HL-60 (cell line): ENCODE results near the gene NRIP1.

ENCODE experiments used
- CTCF ChIP-seq: IDR thresholded peaks from one replicate; pipeline ENCODE4 v1.5.1; 2011; ENCODE audit warnings: low read length, control low read depth, inconsistent platforms; ENCODE audit not compliant: insufficient read depth
- GABPA ChIP-seq: IDR thresholded peaks from 2 replicates; pipeline ENCODE4 v1.6.1; 2012; ENCODE audit warnings: low read depth
- POLR2AphosphoS5 ChIP-seq: IDR thresholded peaks from 2 replicates; pipeline ENCODE4 v1.6.1; 2012; ENCODE audit warnings: low read depth
- SPI1 ChIP-seq: IDR thresholded peaks from 2 replicates; pipeline ENCODE4 v1.6.1; 2012; ENCODE audit warnings: low read depth, mild to moderate bottlenecking, borderline replicate concordance

- TF ChIP-seq CTCF: no peak
- TF ChIP-seq POLR2AphosphoS5: no peak
- TF ChIP-seq GABPA: no peak
- no peak for TF ChIP-seq SPI1
Measured at GRCh38 chr21:15098181-15098580, 33.4 kb upstream of the NRIP1 start.
